Astrocyte of the hippocampus (primary cell): Measurements from ENCODE around the gene ELF1.
"Not testable (repeated sequence)": the region's sequence is repeated elsewhere in the genome, so short reads cannot be mapped to it uniquely, and the experiment has no call there.

Experiments used
- DNase-seq: peaks from one replicate; pipeline ENCODE4 v3.0.0; 2011; ENCODE audit warnings: low read depth, low spot score

Gene ELF1

GRCh38 chr13:41042419-41042818 lies 23.3 kb upstream of the ELF1 start:
- not testable (repeated sequence) for DNase-seq

- DNase-seq, result no peak
Measured at GRCh38 chr13:41040584-41041334, 21.6 kb upstream of the ELF1 start.

GRCh38 chr13:41039746-41040145 lies 20.6 kb upstream of the ELF1 start:
- no peak for DNase-seq

GRCh38 chr13:41036557-41036956 lies 17.4 kb upstream of the ELF1 start:
- not testable (repeated sequence) for DNase-seq

- DNase-seq, result no peak
Measured at GRCh38 chr13:41034881-41035280, 15.8 kb upstream of the ELF1 start.

GRCh38 chr13:41034382-41034781 lies 15.3 kb upstream of the ELF1 start:
- DNase-seq, result no peak

GRCh38 chr13:41032691-41033376 lies 13.7 kb upstream of the ELF1 start:
- DNase-seq, result no peak

- DNase-seq, result no peak
Measured at GRCh38 chr13:41029629-41030028, 10.5 kb upstream of the ELF1 start.

- DNase-seq, result no peak
Measured at GRCh38 chr13:41028051-41028450, 8.9 kb upstream of the ELF1 start.

GRCh38 chr13:41026788-41027187 lies 7.7 kb upstream of the ELF1 start:
- DNase-seq, result no peak

- DNase-seq, result no peak
Measured at GRCh38 chr13:41025518-41025917, 6.4 kb upstream of the ELF1 start.

GRCh38 chr13:41019578-41020347 lies 647 bp upstream of the ELF1 start:
- DNase-seq, result no peak

- no peak for DNase-seq
Measured at GRCh38 chr13:41018602-41018948, 541 bp downstream of the ELF1 start.

GRCh38 chr13:41017817-41018601 lies 1.1 kb downstream of the ELF1 start:
- no peak for DNase-seq

- DNase-seq, result no peak
Measured at GRCh38 chr13:41017159-41017558, 2.0 kb downstream of the ELF1 start.

GRCh38 chr13:41015920-41016319 lies 3.2 kb downstream of the ELF1 start:
- DNase-seq, result no peak

GRCh38 chr13:41013835-41014234 lies 5.3 kb downstream of the ELF1 start:
- DNase-seq, result no peak

- no peak for DNase-seq
Measured at GRCh38 chr13:41012536-41012935, 6.6 kb downstream of the ELF1 start.

GRCh38 chr13:41011382-41011956 lies 7.6 kb downstream of the ELF1 start:
- DNase-seq, result no peak

- no peak for DNase-seq
Measured at GRCh38 chr13:41008349-41008980, 10.7 kb downstream of the ELF1 start.

GRCh38 chr13:41007744-41008128 lies 11.4 kb downstream of the ELF1 start:
- DNase-seq, result no peak
